Panc1 (cell line): ENCODE measurements around the gene PPP3R2. TPM values are rescaled to one million over a fixed set of nuclear protein-coding genes. Genes with fewer than 3 reads are reported as not detected.

Experiments
- ATAC-seq: fragments of 200-7000 bp; cut with Tn5 transposase; 2 replicates; pipeline ENCODE4 v1.9.1; 2020; ENCODE audit warnings: mild to moderate bottlenecking, moderate library complexity
- BruUV-seq: library from RNA; stranded (reverse); fragments of 400-500 nt; replicated peaks from 2 replicates; lab custom pipeline; 2021; lab: Mats Ljungman, UMichigan
- CTCF ChIA-PET: fragments of 300-600 bp; sonication (Branson Sonifier 250); formaldehyde crosslinking; loops from one replicate; lab custom pipeline; 2022; ENCODE audit warnings: antibody characterized with exemption; lab: Charles Lee
- POLR2A ChIA-PET: fragments of 300-600 bp; sonication (Branson Sonifier 250); formaldehyde crosslinking; loops from one replicate; lab custom pipeline; 2022; ENCODE audit warnings: antibody characterized with exemption; lab: Charles Lee
- DNase-seq: peaks from one replicate; pipeline ENCODE4 v3.0.0-alpha.2; 2010; ENCODE audit warnings: low read depth, low spot score
- H3K27ac ChIP-seq: 2 replicates; pipeline ENCODE4 v1.5.1; 2011; ENCODE audit warnings: mild to moderate bottlenecking, low read length, inconsistent platforms
- H3K27me3 ChIP-seq: fragments of 200-500 bp; sonication (Bioruptor generic); 2 replicates; pipeline ENCODE4 v1.6.0; 2014; ENCODE audit warnings: low read length, inconsistent platforms; ENCODE audit not compliant: control insufficient read depth, insufficient read depth
- H3K36me3 ChIP-seq: fragments of 200-500 bp; sonication (Bioruptor generic); 2 replicates; pipeline ENCODE4 v1.5.1; 2014; ENCODE audit warnings: inconsistent platforms, mild to moderate bottlenecking, low read length, moderate library complexity; ENCODE audit not compliant: control insufficient read depth, insufficient read depth
- H3K4me1 ChIP-seq: 2 replicates; pipeline ENCODE4 v1.5.1; 2011; ENCODE audit warnings: inconsistent platforms, mild to moderate bottlenecking, low read length, moderate library complexity; ENCODE audit not compliant: control insufficient read depth, insufficient read depth
- H3K4me3 ChIP-seq, 2 experiments: 2 replicates each; pipeline ENCODE4 v1.5.1; 2011 to 2012; ENCODE audit warnings: low read depth in 2 of 2, low read length in 2 of 2, mild to moderate bottlenecking in 2 of 2, inconsistent platforms in 1 of 2, moderate library complexity in 1 of 2
- H3K9me3 ChIP-seq: fragments of 200-500 bp; sonication (Bioruptor generic); 2 replicates; pipeline ENCODE4 v1.5.1; 2014; ENCODE audit warnings: low read depth, mild to moderate bottlenecking, inconsistent platforms, low read length, moderate library complexity; ENCODE audit not compliant: control insufficient read depth, insufficient read depth
- POLR2AphosphoS5 ChIP-seq: IDR thresholded peaks from 2 replicates; pipeline ENCODE4 v1.6.1; 2012; ENCODE audit warnings: mild to moderate bottlenecking, low read depth, low read length, moderate library complexity
- SIN3A ChIP-seq: IDR thresholded peaks from 2 replicates; pipeline ENCODE4 v1.6.1; 2012; ENCODE audit warnings: low read depth, mild to moderate bottlenecking, low read length, moderate library complexity, borderline replicate concordance; ENCODE audit not compliant: insufficient read depth
- TCF7L2 ChIP-seq: IDR thresholded peaks from 2 replicates; pipeline ENCODE4 v1.6.1; 2011; ENCODE audit warnings: mild to moderate bottlenecking, low read depth, low read length, inconsistent platforms
- in situ Hi-C: cut with HindIII; loops from 2 replicates; pipeline ENCODE4 v1.10.0; 2016; ENCODE audit warnings: low sequenced_read_pairs, low pct_unique_long_range_greater_than_20kb
- intact Hi-C: fragments of 100-400 bp; cut with micrococcal nuclease; formaldehyde crosslinking; loops from one replicate; pipeline ENCODE4 v1.10.0; 2022; ENCODE audit not compliant: unreplicated experiment
- total RNA-seq: library from RNA; stranded (reverse); gene quantifications from one replicate; pipeline ENCODE4 v1.2.1, GENCODE V29; 2021; ENCODE audit not compliant: unreplicated experiment
- TF ChIP-seq, protein P1 (sequence below), 2 experiments: IDR thresholded peaks; 2 replicates each; pipeline ENCODE4 v1.6.1; 2011 to 2012; ENCODE audit warnings: low read depth in 2 of 2, control low read depth in 1 of 2, low read length in 1 of 2, mild to moderate bottlenecking in 1 of 2, moderate library complexity in 1 of 2; ENCODE audit not compliant: insufficient read depth in 1 of 2
- TF ChIP-seq, protein P2 (sequence below): fragments of 450-650 bp; IDR thresholded peaks from 2 replicates; pipeline ENCODE4 v1.5.1; 2017; ENCODE audit warnings: mild to moderate bottlenecking

The PPP3R2 gene
- total RNA-seq, 1 experiment from 2014 or later = not detected

DNA sequence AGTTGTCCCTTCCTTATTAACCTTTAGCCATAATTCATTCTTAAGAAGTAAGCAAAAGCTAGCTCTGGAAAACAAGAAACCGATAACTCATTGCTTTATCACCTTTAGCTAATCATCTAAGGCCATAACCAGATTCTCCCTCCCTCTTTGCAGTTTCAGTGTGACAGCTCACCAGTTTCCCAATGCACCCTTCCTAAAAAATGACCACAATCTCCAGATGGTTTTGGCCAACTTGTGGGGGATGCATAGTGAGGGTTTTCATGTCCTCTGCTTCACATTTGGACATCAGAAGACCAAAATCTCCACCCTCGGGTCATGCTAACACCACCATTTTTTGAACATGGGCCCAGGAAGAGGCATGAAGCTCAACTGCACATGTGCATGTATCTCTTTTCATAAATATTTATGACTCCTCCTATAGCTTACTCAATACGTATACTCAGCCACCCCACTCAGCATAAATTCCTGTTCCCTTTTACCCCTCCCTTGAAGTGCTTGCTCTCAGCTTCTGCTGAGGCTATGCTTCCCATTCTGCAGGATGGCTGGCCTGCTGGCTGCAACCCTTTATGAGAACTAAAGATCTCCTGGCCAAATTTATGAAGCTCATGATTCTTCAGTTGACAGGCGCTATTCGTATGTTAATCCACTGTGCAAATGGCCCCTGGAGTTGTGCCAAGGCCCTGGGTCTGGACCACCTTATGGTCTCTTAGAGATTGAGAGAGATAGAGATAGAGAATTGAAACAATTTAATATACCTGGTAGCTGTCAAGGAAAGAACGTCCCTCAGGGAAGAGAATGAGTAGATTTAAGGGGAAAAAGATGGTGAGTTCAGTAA, 14.8 kb downstream of the PPP3R2 start:
- intact Hi-C loops (no loop called here), in situ Hi-C loops (no loop called here)
- H3K36me3 ChIP-seq = no peaks in the 10 kb centered on the region
- ChIA-PET POLR2A (no interaction called here), CTCF (no interaction called here)
- H3K9me3 ChIP-seq = no peaks in the 10 kb centered on the region
- no peaks in the 10 kb centered on the region for H3K27me3 ChIP-seq
- no peaks in the 10 kb centered on the region for H3K4me1 ChIP-seq
- DNase-seq (no peak), ATAC-seq (no peak)
- TF ChIP-seq, protein P1, sequence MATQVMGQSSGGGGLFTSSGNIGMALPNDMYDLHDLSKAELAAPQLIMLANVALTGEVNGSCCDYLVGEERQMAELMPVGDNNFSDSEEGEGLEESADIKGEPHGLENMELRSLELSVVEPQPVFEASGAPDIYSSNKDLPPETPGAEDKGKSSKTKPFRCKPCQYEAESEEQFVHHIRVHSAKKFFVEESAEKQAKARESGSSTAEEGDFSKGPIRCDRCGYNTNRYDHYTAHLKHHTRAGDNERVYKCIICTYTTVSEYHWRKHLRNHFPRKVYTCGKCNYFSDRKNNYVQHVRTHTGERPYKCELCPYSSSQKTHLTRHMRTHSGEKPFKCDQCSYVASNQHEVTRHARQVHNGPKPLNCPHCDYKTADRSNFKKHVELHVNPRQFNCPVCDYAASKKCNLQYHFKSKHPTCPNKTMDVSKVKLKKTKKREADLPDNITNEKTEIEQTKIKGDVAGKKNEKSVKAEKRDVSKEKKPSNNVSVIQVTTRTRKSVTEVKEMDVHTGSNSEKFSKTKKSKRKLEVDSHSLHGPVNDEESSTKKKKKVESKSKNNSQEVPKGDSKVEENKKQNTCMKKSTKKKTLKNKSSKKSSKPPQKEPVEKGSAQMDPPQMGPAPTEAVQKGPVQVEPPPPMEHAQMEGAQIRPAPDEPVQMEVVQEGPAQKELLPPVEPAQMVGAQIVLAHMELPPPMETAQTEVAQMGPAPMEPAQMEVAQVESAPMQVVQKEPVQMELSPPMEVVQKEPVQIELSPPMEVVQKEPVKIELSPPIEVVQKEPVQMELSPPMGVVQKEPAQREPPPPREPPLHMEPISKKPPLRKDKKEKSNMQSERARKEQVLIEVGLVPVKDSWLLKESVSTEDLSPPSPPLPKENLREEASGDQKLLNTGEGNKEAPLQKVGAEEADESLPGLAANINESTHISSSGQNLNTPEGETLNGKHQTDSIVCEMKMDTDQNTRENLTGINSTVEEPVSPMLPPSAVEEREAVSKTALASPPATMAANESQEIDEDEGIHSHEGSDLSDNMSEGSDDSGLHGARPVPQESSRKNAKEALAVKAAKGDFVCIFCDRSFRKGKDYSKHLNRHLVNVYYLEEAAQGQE (IDR thresholded peaks at IDR 0.05; ENCODE audit: insufficient read depth in 1 of 2, low read depth in 2 of 2, low read length in 1 of 2) = no peak
- TF ChIP-seq SIN3A = no peak
- TF ChIP-seq, protein P2, sequence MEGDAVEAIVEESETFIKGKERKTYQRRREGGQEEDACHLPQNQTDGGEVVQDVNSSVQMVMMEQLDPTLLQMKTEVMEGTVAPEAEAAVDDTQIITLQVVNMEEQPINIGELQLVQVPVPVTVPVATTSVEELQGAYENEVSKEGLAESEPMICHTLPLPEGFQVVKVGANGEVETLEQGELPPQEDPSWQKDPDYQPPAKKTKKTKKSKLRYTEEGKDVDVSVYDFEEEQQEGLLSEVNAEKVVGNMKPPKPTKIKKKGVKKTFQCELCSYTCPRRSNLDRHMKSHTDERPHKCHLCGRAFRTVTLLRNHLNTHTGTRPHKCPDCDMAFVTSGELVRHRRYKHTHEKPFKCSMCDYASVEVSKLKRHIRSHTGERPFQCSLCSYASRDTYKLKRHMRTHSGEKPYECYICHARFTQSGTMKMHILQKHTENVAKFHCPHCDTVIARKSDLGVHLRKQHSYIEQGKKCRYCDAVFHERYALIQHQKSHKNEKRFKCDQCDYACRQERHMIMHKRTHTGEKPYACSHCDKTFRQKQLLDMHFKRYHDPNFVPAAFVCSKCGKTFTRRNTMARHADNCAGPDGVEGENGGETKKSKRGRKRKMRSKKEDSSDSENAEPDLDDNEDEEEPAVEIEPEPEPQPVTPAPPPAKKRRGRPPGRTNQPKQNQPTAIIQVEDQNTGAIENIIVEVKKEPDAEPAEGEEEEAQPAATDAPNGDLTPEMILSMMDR = no peak
- no peak for TF ChIP-seq TCF7L2
- BruUV-seq = no TSS peak
- H3K27ac ChIP-seq = no peak overlapping the region
- H3K4me3 ChIP-seq = no peak overlapping the region

DNA sequence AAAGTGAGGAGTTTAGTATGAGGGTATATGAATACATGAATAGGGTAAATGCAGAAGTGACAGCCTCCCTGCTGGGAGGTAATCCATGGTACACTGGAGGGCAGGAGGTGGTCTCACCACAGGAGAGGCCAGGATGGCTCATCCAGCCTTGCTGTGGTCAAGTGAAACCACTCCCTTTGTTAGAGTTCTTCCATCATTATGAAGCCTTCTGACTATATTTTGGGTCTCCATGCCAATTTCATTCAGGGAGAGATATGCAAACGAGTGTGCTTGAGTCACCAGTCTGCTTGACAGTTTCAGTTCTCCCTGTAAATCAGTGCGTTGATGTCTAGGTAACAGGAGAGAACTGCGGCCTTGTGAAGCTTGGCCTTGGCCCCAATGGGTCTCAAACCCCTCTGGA, 16.4 kb downstream of the PPP3R2 start:
- H3K36me3 ChIP-seq = no peaks in the 10 kb centered on the region
- H3K27ac ChIP-seq = no peak overlapping the region
- in situ Hi-C loops (no loop called here), intact Hi-C loops (no loop called here)
- ChIA-PET POLR2A (no interaction called here), CTCF (no interaction called here)
- H3K27me3 ChIP-seq = no peaks in the 10 kb centered on the region
- no TSS peak for BruUV-seq
- H3K9me3 ChIP-seq = no peaks in the 10 kb centered on the region
- no peak overlapping the region for H3K4me3 ChIP-seq
- TF ChIP-seq TCF7L2 (no peak), SIN3A (no peak), POLR2AphosphoS5 (no peak)
- TF ChIP-seq, protein P2 = no peak
- TF ChIP-seq, protein P1 (IDR thresholded peaks at IDR 0.05; ENCODE audit: insufficient read depth in 1 of 2, low read depth in 2 of 2, low read length in 1 of 2) = no peak
- DNase-seq (no peak), ATAC-seq (no peak)
- H3K4me1 ChIP-seq = no peaks in the 10 kb centered on the region
